IMR-90 (cell line): ENCODE data around the gene DCP1A. TPM values are rescaled to one million over a fixed set of nuclear protein-coding genes. Genes with fewer than 3 reads are reported as not detected.

Experiments used
- ATAC-seq: fragments of 200-7000 bp; cut with Tn5 transposase; 2 replicates; pipeline ENCODE4 v1.9.1; 2020; ENCODE audit warnings: low read depth, mild to moderate bottlenecking, moderate library complexity
- BruUV-seq: library from RNA; stranded (reverse); fragments of 400-500 nt; replicated peaks from 2 replicates; lab custom pipeline; 2021; lab: Mats Ljungman, UMichigan
- CTCF ChIA-PET: fragments of 300-600 bp; formaldehyde crosslinking; extraction: SDS; loops from one replicate; lab custom pipeline; 2021; ENCODE audit warnings: antibody characterized with exemption; lab: Yijun Ruan, JAX
- POLR2A ChIA-PET: fragments of 300-600 bp; sonication (Branson Sonifier 250); formaldehyde crosslinking; loops from one replicate; lab custom pipeline; 2022; ENCODE audit warnings: antibody characterized with exemption; ENCODE audit not compliant: unreplicated experiment; lab: Charles Lee
- DNase-seq: peaks from one replicate; pipeline ENCODE4 v3.0.0; 2013
- H2AFZ ChIP-seq: replicated peaks from 2 replicates; pipeline ENCODE3; 2013; ENCODE audit warnings: low read length, mild to moderate bottlenecking; ENCODE audit not compliant: poor library complexity
- H2AK5ac ChIP-seq: 2 replicates; pipeline ENCODE4 v1.6.1; 2013; ENCODE audit warnings: low read depth, low read length, inconsistent platforms
- H2AK9ac ChIP-seq: replicated peaks from 2 replicates; pipeline ENCODE3; 2013; ENCODE audit warnings: mild to moderate bottlenecking, low read depth, low read length, moderate library complexity; ENCODE audit not compliant: poor library complexity
- H2BK120ac ChIP-seq: 2 replicates; pipeline ENCODE4 v1.6.1; 2013; ENCODE audit warnings: low read depth, low read length, inconsistent platforms
- H2BK15ac ChIP-seq: 3 replicates; pipeline ENCODE4 v1.6.1; 2013; ENCODE audit warnings: low read depth, low read length, inconsistent platforms
- H2BK20ac ChIP-seq: 2 replicates; pipeline ENCODE4 v1.6.1; 2013; ENCODE audit warnings: low read depth, mild to moderate bottlenecking, inconsistent platforms, low read length, moderate library complexity
- H2BK5ac ChIP-seq: 2 replicates; pipeline ENCODE4 v1.6.1; 2013; ENCODE audit warnings: mild to moderate bottlenecking, low read depth, low read length, inconsistent platforms; ENCODE audit not compliant: poor library complexity, severe bottlenecking
- H3K14ac ChIP-seq: replicated peaks from 2 replicates; pipeline ENCODE4 v1.6.1; 2013; ENCODE audit warnings: low read depth, low read length, inconsistent platforms
- H3K18ac ChIP-seq: 2 replicates; pipeline ENCODE4 v1.6.1; 2013; ENCODE audit warnings: low read depth, low read length, control low read depth
- H3K23ac ChIP-seq: 2 replicates; pipeline ENCODE4 v1.6.1; 2013; ENCODE audit warnings: low read depth, low read length, inconsistent platforms
- H3K27ac ChIP-seq: 2 replicates; pipeline ENCODE4 v1.5.1; 2013; ENCODE audit warnings: mild to moderate bottlenecking, control low read depth, low read length; ENCODE audit not compliant: insufficient read depth
- H3K27me3 ChIP-seq: 2 replicates; pipeline ENCODE4 v1.6.1; 2013; ENCODE audit warnings: low read length; ENCODE audit not compliant: control insufficient read depth, insufficient read depth
- H3K36me3 ChIP-seq: 2 replicates; pipeline ENCODE4 v1.6.1; 2013; ENCODE audit warnings: low read length, mixed read lengths; ENCODE audit not compliant: control insufficient read depth, insufficient read depth
- H3K4ac ChIP-seq: 2 replicates; pipeline ENCODE4 v1.6.1; 2013; ENCODE audit warnings: low read depth, low read length, inconsistent platforms
- H3K4me1 ChIP-seq: 2 replicates; pipeline ENCODE4 v1.6.1; 2013; ENCODE audit warnings: low read length, mixed read lengths; ENCODE audit not compliant: control insufficient read depth, insufficient read depth
- H3K4me2 ChIP-seq: 2 replicates; pipeline ENCODE4 v1.6.1; 2013; ENCODE audit warnings: low read depth, mild to moderate bottlenecking, control low read depth, low read length, moderate library complexity
- H3K4me3 ChIP-seq: 2 replicates; pipeline ENCODE4 v1.5.1; 2013; ENCODE audit warnings: low read depth, mild to moderate bottlenecking, control low read depth, low read length, moderate library complexity; ENCODE audit not compliant: insufficient read depth
- H3K56ac ChIP-seq: 2 replicates; pipeline ENCODE4 v1.6.1; 2013; ENCODE audit warnings: low read length, inconsistent platforms; ENCODE audit not compliant: insufficient read depth; ENCODE audit errors: extremely low read depth
- H3K79me1 ChIP-seq, 2 experiments: 2 replicates each; pipeline ENCODE4 v1.6.1; 2013; ENCODE audit warnings: low read length in 2 of 2, inconsistent platforms in 1 of 2, low read depth in 1 of 2
- H3K9ac ChIP-seq: 2 replicates; pipeline ENCODE4 v1.6.1; 2013; ENCODE audit warnings: low read depth, low read length, control low read depth
- H3K9me1 ChIP-seq: 2 replicates; pipeline ENCODE4 v1.6.1; 2013; ENCODE audit warnings: low read length, inconsistent platforms; ENCODE audit not compliant: insufficient read depth
- H3K9me3 ChIP-seq: 2 replicates; pipeline ENCODE4 v1.6.1; 2013; ENCODE audit warnings: low read length; ENCODE audit not compliant: control insufficient read depth, insufficient read depth
- H4K20me1 ChIP-seq: 2 replicates; pipeline ENCODE4 v1.6.1; 2013; ENCODE audit warnings: low read length, inconsistent platforms; ENCODE audit not compliant: insufficient read depth
- H4K5ac ChIP-seq: 2 replicates; pipeline ENCODE4 v1.6.1; 2013; ENCODE audit warnings: mild to moderate bottlenecking, low read depth, low read length, control low read depth
- H4K8ac ChIP-seq, 2 experiments: 2 replicates each; pipeline ENCODE4 v1.6.1; 2013; ENCODE audit warnings: low read depth in 2 of 2, low read length in 2 of 2, control low read depth in 1 of 2, inconsistent platforms in 1 of 2
- H4K91ac ChIP-seq: 2 replicates; pipeline ENCODE4 v1.6.1; 2013; ENCODE audit warnings: low read depth, low read length, inconsistent platforms; ENCODE audit not compliant: insufficient read depth
- CEBPB ChIP-seq: IDR thresholded peaks from 2 replicates; pipeline ENCODE4 v1.6.1; 2012; ENCODE audit warnings: low read depth, low read length, improper control_type of control experiment
- CHD1 ChIP-seq: IDR thresholded peaks from 2 replicates; pipeline ENCODE4 v1.6.1; 2012; ENCODE audit warnings: low read depth, low read length, improper control_type of control experiment
- MAFK ChIP-seq: IDR thresholded peaks from 2 replicates; pipeline ENCODE4 v1.6.1; 2012; ENCODE audit warnings: low read depth, low read length, improper control_type of control experiment
- MAZ ChIP-seq: IDR thresholded peaks from 2 replicates; pipeline ENCODE4 v1.6.1; 2012; ENCODE audit warnings: low read depth, mild to moderate bottlenecking, low read length, improper control_type of control experiment, moderate library complexity, borderline replicate concordance
- NFE2L2 ChIP-seq: fragments of 150-350 bp; IDR thresholded peaks from 2 replicates; pipeline ENCODE4 v1.6.1; 2016; ENCODE audit warnings: low read depth, mild to moderate bottlenecking, low read length
- POLR2A ChIP-seq: IDR thresholded peaks from 2 replicates; pipeline ENCODE4 v1.6.1; 2012; ENCODE audit warnings: mild to moderate bottlenecking, low read depth, low read length
- RAD21 ChIP-seq: IDR thresholded peaks from 2 replicates; pipeline ENCODE4 v1.6.1; 2012; ENCODE audit warnings: low read length, improper control_type of control experiment
- RCOR1 ChIP-seq: IDR thresholded peaks from 2 replicates; pipeline ENCODE4 v1.6.1; 2012; ENCODE audit warnings: mild to moderate bottlenecking, low read length, improper control_type of control experiment; ENCODE audit not compliant: insufficient replicate concordance
- RFX5 ChIP-seq: IDR thresholded peaks from 2 replicates; pipeline ENCODE4 v1.8.0; 2012; ENCODE audit warnings: low read depth, mild to moderate bottlenecking, low read length, moderate library complexity
- SMC3 ChIP-seq: fragments of 150-350 bp; IDR thresholded peaks from 2 replicates; pipeline ENCODE4 v1.6.1; 2016; ENCODE audit warnings: low read depth, mild to moderate bottlenecking, antibody characterized with exemption, low read length, moderate library complexity
- WGBS, 2 experiments: methylation state at CpG; one replicate each; pipeline versions ENCODE4 v1.1.5 to v1.1.7; 2013; ENCODE audit warnings: missing lambda C conversion rate in 2 of 2; ENCODE audit not compliant: insufficient read length in 1 of 2; ENCODE audit errors: extremely low coverage in 2 of 2; 5-methylcytosine and 5-hydroxymethylcytosine counted together
- dilution Hi-C: fragments of 300-500 bp; cut with HindIII; formaldehyde crosslinking; loops from one replicate; pipeline ENCODE4 v1.14.3; 2018; ENCODE audit warnings: low sequenced_read_pairs; ENCODE audit not compliant: unreplicated experiment
- in situ Hi-C: fragments of 300-500 bp; cut with MboI; formaldehyde crosslinking; loops from 3 replicates; pipeline ENCODE4 v1.14.3; 2019; ENCODE audit warnings: low sequenced_read_pairs, inconsistent platforms, mixed read lengths
- intact Hi-C: fragments of 100-400 bp; cut with micrococcal nuclease; formaldehyde crosslinking; loops from 2 replicates; pipeline ENCODE4 v1.10.0; 2022
- polyA plus RNA-seq, 3 experiments: library from polyadenylated mRNA; depleted of rRNA; stranded (reverse); fragments of >200 nt; gene quantifications; 2 replicates each; pipeline ENCODE4 v1.2.3, GENCODE V29; 2012; ENCODE audit warnings: low replicate concordance in 1 of 3
- total RNA-seq: library from RNA; depleted of rRNA; stranded (reverse); fragments of >200 nt; gene quantifications from 2 replicates; pipeline ENCODE4 v1.2.3, GENCODE V29; 2012
- TF ChIP-seq, protein P1 (sequence below): fragments of 150-350 bp; IDR thresholded peaks from 2 replicates; pipeline ENCODE4 v1.6.1; 2017; ENCODE audit warnings: mild to moderate bottlenecking, antibody characterized with exemption, low read length, low read depth
- TF ChIP-seq, protein P2 (sequence below): conservative IDR thresholded peaks from 2 replicates; pipeline ENCODE4 v1.5.1; 2012; ENCODE audit warnings: mild to moderate bottlenecking, low read depth, low read length, improper control_type of control experiment

DCP1A gene
- total and polyA plus RNA-seq, 2 of the 4 experiments (the other 2 are of a cell fraction), result 13.2 to 30.1 TPM

DNA sequence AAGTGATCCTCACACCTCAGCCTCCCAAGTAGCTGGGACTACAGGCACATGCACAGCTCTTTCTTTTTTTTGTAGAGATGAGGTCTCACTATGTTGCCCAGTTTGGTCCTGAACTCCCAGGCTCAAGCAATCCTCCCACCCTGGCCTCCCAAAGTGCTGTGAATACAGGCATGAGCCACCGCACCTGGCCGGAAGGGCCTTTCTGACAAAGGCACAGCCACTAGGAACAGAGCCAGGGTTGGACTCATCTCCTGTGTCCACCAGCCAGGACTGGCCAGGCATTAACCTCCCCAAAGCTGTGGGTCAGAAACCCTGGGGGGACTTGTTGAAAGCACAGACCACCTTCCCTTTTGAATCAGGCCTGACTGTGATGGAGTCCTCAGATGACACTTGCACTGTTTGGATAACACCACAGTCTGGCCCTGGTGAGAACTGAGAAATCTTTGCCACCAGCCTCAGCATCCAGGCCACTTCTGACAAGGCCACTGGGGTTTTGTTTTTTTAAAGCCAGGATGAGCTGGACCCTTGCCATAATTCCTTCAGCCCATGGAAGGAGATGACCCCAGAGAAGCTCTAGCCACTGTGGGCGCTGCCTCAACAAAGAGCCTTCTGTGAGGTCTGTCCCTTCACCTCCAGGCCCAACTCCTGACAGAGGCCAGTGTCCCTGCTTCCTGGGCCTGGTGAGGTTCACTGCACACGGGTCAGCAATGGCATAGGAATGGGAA, 96.3 kb downstream of the DCP1A start:
- CTCF ChIA-PET, result no interaction called here
- peak overlapping the region; percentile 41; the same call in 1 of the 2 replicates for H3K23ac ChIP-seq
- H3K36me3 ChIP-seq, result peaks cover 15% of the 10 kb centered on the region
- TF ChIP-seq CEBPB, result no peak
- TF ChIP-seq SMC3, result no peak
- TF ChIP-seq MAZ, result no peak
- no peak for TF ChIP-seq NFE2L2
- no peak for TF ChIP-seq MAFK
- TF ChIP-seq, protein P1, sequence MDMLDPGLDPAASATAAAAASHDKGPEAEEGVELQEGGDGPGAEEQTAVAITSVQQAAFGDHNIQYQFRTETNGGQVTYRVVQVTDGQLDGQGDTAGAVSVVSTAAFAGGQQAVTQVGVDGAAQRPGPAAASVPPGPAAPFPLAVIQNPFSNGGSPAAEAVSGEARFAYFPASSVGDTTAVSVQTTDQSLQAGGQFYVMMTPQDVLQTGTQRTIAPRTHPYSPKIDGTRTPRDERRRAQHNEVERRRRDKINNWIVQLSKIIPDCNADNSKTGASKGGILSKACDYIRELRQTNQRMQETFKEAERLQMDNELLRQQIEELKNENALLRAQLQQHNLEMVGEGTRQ, result no peak
- no peak for TF ChIP-seq POLR2A
- TF ChIP-seq, protein P2, sequence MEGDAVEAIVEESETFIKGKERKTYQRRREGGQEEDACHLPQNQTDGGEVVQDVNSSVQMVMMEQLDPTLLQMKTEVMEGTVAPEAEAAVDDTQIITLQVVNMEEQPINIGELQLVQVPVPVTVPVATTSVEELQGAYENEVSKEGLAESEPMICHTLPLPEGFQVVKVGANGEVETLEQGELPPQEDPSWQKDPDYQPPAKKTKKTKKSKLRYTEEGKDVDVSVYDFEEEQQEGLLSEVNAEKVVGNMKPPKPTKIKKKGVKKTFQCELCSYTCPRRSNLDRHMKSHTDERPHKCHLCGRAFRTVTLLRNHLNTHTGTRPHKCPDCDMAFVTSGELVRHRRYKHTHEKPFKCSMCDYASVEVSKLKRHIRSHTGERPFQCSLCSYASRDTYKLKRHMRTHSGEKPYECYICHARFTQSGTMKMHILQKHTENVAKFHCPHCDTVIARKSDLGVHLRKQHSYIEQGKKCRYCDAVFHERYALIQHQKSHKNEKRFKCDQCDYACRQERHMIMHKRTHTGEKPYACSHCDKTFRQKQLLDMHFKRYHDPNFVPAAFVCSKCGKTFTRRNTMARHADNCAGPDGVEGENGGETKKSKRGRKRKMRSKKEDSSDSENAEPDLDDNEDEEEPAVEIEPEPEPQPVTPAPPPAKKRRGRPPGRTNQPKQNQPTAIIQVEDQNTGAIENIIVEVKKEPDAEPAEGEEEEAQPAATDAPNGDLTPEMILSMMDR, result no peak
- no peak for TF ChIP-seq CHD1
- no peak for TF ChIP-seq RAD21
- TF ChIP-seq RFX5, result no peak
- no peak for TF ChIP-seq RCOR1
- no peak overlapping the region for H4K8ac ChIP-seq
- H3K27me3 ChIP-seq, result no peaks in the 10 kb centered on the region
- no peak overlapping the region for H3K4me3 ChIP-seq
- no peak overlapping the region for H2BK120ac ChIP-seq
- in situ Hi-C loops (no loop called here), dilution Hi-C loops (no loop called here), intact Hi-C loops (no loop called here)
- peak overlapping the region; percentile 74; the same call in 1 of the 2 replicates for H3K14ac ChIP-seq
- DNase-seq (no peak), ATAC-seq (no peak)
- H4K20me1 ChIP-seq, result peaks cover 97% of the 10 kb centered on the region
- 0 out of 2 replicates have a peak overlapping the region, but pooled peaks have one; percentile 30 for H3K4ac ChIP-seq
- no peak overlapping the region for H2AFZ ChIP-seq
- H3K27ac ChIP-seq, result peak overlapping the region; percentile 35; the same call in 1 of the 2 replicates
- peaks cover 19% of the 10 kb centered on the region for H3K4me1 ChIP-seq
- H3K9ac ChIP-seq, result no peak overlapping the region
- no peak overlapping the region for H2BK15ac ChIP-seq
- no peak overlapping the region for H2BK20ac ChIP-seq
- no peak overlapping the region for H4K91ac ChIP-seq
- H2AK9ac ChIP-seq, result peak overlapping the region; percentile 33
- WGBS, 2 experiments, result 92% methylated on average over 2 of the region's 4 CpGs; no CpG with 5 or more reads in 1 of the 2 experiments
- no peak overlapping the region for H2BK5ac ChIP-seq
- H3K9me3 ChIP-seq, result no peaks in the 10 kb centered on the region
- POLR2A ChIA-PET, result interaction anchor here (0.7 kb wide), 1 partner anchor 10 kb away, joined by 3 read pairs; no protein-coding TSS in a partner anchor
- H2AK5ac ChIP-seq, result no peak overlapping the region
- peak overlapping the region; percentile 19; the same call in 1 of the 2 replicates for H3K4me2 ChIP-seq
- no TSS peak for BruUV-seq
- H3K9me1 ChIP-seq, result peaks cover 25% of the 10 kb centered on the region
- peaks cover 0 to 56% of the 10 kb centered on the region in 2 experiments; a peak in 2 of 4 replicates for H3K79me1 ChIP-seq
- H3K18ac ChIP-seq, result no peak overlapping the region
- no peak overlapping the region for H4K5ac ChIP-seq
- no peak overlapping the region for H3K56ac ChIP-seq
